C4-2B (cell line): ENCODE results near the gene NPAS4.
"Not testable (repeated sequence)": the region's sequence is repeated elsewhere in the genome, so short reads cannot be mapped to it uniquely, and the experiment has no call there.

ENCODE experiments used
- H3K27ac ChIP-seq: fragments of 450-650 bp; 2 replicates; pipeline ENCODE4 v1.5.1; 2017
- CTCF ChIP-seq: fragments of 450-650 bp; conservative IDR thresholded peaks from 2 replicates; pipeline ENCODE4 v1.5.1; 2017; ENCODE audit warnings: mild to moderate bottlenecking
- ZFX ChIP-seq: fragments of 450-650 bp; IDR thresholded peaks from 2 replicates; pipeline ENCODE4 v1.6.1; 2017

Gene NPAS4

DNA sequence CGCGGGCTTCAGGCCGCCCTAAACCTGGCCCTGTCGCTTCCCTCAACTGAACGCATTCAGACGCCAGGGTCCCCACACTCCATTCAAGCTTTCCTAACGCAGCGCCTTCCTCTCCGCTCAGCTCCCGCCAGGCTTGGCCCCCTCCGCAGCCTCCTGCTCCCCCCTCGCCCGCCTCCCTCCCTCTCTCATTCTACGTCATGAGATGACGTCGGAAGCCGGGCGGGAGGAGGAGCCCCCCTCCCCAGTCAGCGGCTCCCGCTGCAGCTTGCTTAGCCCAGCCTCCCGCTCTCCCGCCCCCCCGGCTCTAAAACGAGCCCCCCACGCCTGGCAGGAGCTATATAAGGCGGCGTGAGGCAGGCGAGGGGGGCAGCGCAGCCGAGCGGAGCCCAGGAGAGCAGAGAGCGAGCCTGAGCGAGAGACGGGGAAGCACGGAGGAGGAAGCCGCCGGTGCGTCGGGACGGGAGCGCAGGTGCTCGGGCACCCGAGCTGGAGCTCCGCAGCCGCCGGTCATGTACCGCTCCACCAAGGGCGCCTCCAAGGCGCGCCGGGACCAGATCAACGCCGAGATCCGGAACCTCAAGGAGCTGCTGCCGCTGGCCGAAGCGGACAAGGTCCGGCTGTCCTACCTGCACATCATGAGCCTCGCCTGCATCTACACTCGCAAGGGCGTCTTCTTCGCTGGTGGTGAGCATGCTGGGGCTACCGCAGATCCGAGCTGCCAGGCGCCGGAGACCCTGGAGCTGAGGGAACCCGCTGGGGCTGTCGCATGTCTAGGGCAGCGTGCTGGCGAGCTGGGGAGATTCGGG is at the start of gene NPAS4:
Gene NPAS4 (plus strand): TSS at position 365 of the 806 bp plus-strand sequence. CDS start 145 bp downstream, at position 510.
- TF ChIP-seq ZFX = no peak
- no peak for TF ChIP-seq CTCF

GRCh38 chr11:66371627-66372415 is 49.0 kb upstream of the NPAS4 start, which contains the start of gene SLC29A2:
TSS of gene SLC29A2 (minus strand) at chr11:66371760. CDS start at chr11:66371591, 169 bp downstream.
- peak within 1 kb of the TSS; percentile 97 for H3K27ac ChIP-seq
- TF ChIP-seq CTCF (no peak), ZFX (0 out of 2 replicates have a peak, but pooled peaks have one; percentile 42)

More for the DNA sequence above, at the start of gene NPAS4:
- no peak within 1 kb of the TSS for H3K27ac ChIP-seq

DNA sequence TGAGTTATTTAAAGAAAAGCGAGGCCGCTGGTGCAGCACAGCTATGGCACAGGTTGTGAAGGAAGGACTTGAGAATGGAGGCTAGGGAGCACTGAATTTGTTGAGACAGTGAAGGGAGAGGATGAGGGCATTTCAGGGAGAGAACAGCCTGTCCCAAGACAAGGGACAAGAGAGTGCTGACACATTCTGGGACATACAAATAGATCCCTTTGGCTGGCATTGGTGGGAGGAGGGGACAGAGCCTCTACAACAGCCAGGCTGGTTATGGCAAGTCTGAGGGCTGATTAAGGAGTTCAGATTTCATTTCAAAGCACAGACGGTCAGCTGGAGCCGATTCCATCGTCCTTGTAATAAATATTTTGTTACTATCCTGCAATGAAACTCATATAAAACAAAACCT is 47.6 kb upstream of the NPAS4 start:
- TF ChIP-seq ZFX (no peak), CTCF (no peak)
- H3K27ac ChIP-seq = peak overlapping the region; percentile 28; the same call in 1 of the 2 replicates

DNA sequence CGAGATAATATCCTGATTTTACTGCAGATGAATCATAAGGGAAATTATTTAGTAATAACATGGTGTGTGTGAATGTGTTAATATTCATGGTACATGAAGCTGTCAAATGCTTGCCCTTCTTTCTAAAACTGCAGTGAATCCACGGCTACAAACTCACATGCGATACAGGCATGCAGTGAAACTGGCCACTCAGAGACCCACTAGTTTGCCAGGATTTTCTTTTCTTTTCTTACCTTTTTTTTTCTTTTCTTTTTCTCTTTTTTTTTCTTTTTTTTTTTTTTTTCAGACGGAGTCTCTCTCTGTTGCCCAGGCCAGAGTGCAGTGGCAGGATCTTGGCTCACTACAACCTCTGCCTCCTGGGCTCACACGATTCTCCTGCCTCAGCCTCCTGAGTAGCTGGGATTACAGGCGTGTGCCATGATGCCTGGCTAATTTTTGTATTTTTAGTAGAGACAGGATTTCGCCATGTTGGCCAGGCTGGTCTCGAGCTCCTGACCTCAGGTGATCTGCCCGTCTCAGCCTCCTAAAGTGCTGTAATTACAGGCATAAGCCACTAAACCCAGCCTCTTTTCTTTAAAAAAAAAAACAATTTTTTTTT is 47.0 kb upstream of the NPAS4 start:
- peak overlapping the region; percentile 28; the same call in 1 of the 2 replicates for H3K27ac ChIP-seq

GRCh38 chr11:66380264-66380663 is 40.6 kb upstream of the NPAS4 start:
- H3K27ac ChIP-seq = not testable (repeated sequence)

- not testable (repeated sequence) for H3K27ac ChIP-seq
Observed at GRCh38 chr11:66384316-66384715, 36.5 kb upstream of the NPAS4 start.

DNA sequence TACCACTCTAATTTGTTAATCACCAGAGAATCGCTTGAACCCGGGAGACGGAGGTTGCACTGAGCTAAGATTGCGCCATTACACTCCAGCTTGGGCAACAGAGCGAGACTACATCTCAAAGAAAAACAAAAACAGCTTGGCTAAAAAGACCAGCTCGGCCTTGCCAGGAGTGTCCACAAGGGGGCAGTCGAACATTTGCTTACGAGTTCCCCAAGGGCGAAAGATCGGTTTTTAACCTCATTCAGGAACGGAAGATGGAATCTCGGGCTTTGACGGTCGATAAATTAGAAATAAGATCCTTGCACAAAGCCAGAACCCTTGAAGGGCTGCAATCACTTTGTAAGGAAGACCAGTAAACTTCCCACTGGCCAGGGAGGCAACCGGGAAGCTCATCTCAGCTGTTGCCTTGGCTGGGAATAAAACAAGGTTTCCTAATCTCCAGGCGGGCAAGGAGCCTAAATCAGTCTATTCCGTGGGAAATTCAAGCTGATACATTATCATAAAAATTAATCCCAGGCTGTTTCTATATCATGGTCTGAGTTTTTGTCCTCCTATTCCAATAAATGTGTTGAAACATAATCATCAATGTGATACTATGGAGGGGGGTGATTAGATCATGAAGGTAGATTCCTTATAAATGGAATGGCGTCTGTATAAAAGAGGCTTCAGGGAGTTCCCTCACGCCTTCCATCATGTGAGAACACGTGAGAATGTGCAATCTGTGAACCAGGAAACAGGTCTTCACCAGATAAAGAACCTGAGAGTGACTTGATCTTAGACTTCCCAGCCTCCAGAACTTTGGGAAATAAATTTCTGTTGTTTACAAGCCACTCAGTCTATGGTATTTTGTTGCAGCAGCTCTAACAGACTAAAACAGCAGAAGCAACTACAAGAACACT is 34.4 kb upstream of the NPAS4 start:
- TF ChIP-seq CTCF (peak; percentile 97), ZFX (no peak)
- H3K27ac ChIP-seq = no peak overlapping the region

DNA sequence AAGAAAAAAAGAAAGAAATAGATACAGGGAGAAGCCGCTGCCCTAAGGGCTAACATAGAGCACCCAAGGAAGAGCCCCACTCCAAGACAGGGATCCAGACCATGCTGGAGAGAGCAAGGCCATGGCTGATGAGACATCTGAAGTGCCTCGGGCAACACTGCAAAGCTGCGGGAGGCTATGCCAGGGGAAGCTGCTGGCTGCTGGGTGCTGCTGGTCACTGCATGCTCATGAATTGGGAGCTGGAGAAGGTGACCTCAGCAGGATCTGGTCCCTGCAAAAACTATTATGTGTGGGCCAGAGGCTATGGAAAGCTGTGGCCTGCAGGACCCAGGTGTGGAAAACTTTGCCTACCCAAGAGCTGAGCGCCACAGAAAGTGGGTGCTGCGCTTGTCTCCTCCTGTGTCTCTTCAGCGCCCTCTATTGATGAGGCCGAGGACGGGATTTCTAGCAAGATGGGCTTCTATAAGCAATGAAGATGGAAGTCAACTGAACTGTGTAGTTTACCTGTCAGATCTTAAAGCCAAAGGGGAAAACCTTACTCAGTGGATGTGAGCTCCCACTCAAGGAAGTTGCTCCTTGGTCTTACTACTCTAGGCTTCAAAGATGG is 32.0 kb upstream of the NPAS4 start:
- TF ChIP-seq CTCF (peak; percentile 86), ZFX (no peak)
- H3K27ac ChIP-seq = no peak overlapping the region
